D721Med (cell line): Measurements from ENCODE around the gene IFT22.

ENCODE experiments used
- DNase-seq: peaks from one replicate; pipeline ENCODE4 v3.0.0; 2011; ENCODE audit warnings: low spot score; ENCODE audit not compliant: insufficient read length
- FAIRE-seq: peaks from 2 replicates; lab custom pipeline; 2011; peaks lifted over from hg19 to GRCh38; lab: Jason Lieb, UNC
- CTCF ChIP-seq: IDR thresholded peaks from 2 replicates; pipeline ENCODE4 v1.5.1; 2012; ENCODE audit warnings: mild to moderate bottlenecking, control low read depth; ENCODE audit not compliant: insufficient read depth; ENCODE audit errors: missing control alignments

The IFT22 gene

GRCh38 chr7:101342892-101343291, 21.3 kb upstream of the IFT22 start:
- no peak for FAIRE-seq
- DNase-seq, result no peak
- TF ChIP-seq CTCF, result no peak

GRCh38 chr7:101340379-101340778, 18.8 kb upstream of the IFT22 start:
- no peak for FAIRE-seq

DNA sequence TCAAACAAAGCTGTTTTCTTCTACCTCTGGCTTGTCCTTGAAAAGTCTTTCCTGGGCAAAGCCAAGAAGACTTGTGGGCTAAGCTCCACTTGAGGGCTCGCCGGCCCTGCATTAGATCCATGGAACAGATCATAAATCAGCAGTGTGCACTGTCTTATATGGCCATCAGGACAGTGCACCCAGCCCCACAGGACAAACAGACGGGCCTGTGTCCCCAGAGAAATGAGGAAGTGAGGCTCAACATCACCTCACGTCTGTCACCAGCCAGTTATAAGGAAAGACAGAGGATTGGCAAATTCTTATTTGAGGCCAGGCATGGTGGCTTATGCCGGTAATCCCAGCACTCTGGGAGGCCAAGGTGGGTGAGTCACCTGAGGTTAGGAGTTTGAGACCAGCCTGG, 12.3 kb upstream of the IFT22 start:
- no peak for TF ChIP-seq CTCF
- no peak for DNase-seq
- no peak for FAIRE-seq

More at GRCh38 chr7:101340379-101340778, 18.8 kb upstream of the IFT22 start:
- no peak for TF ChIP-seq CTCF
- DNase-seq, result no peak

GRCh38 chr7:101332026-101332425, 10.4 kb upstream of the IFT22 start:
- no peak for TF ChIP-seq CTCF
- DNase-seq (no peak), FAIRE-seq (no peak)

DNA sequence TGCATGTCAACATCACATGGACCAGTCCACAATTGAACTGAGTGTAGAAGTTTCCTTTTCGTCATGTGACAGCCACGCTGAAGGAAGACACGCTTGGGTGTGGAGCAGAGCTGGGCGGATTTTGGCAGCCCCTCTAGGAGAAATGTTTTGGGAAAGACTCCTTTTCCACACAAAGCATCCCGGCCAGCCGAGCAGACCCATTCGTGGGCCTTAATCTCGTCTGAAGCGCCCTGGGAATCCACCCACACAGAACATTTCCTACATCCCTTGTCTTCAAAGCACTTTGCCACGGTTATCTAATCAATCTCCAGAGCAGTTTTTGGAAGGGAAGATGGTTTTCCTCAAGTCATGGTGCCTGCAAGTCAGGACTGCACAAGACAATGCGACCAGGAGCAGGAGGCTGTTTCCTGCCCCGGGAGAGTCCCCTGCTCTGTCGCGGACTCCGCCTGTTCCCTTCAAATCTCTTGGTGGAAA, 8.4 kb upstream of the IFT22 start:
- DNase-seq (no peak), FAIRE-seq (no peak)
- TF ChIP-seq CTCF, result no peak

- TF ChIP-seq CTCF, result no peak
- DNase-seq (no peak), FAIRE-seq (no peak)
Measured at GRCh38 chr7:101328159-101328558, 6.5 kb upstream of the IFT22 start.

DNA sequence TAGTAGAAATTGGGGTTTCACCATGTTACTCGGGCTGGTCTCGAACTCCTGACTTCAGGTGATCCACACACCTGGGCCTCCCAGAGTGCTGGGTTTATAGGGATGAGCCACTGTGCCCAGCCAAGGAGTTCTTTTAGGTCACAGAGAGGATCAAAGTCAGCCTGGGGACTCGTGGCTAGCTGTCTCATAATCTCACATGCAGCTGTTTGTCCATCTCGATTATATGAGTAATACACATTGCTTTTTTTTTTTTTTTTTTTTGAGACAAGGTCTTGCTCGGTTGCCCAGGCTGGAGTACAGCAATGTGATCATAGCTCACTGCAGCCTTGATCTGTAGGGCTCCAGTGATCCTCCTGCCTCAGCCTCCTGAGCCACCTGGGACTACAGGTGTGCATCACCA, 2.2 kb downstream of the IFT22 start:
- no peak for FAIRE-seq
- no peak for TF ChIP-seq CTCF
- no peak for DNase-seq
